IPS-18a (cell line): ENCODE data around the gene EHBP1L1.

Source experiments
- H3K27ac ChIP-seq: one replicate; pipeline ENCODE4 v1.5.1; 2013; ENCODE audit warnings: low read length
- H3K27me3 ChIP-seq: one replicate; pipeline ENCODE4 v1.6.1; 2013; ENCODE audit warnings: mild to moderate bottlenecking, low read length; ENCODE audit not compliant: control insufficient read depth, insufficient read depth
- H3K36me3 ChIP-seq: one replicate; pipeline ENCODE4 v1.6.1; 2013; ENCODE audit warnings: low read depth, low read length; ENCODE audit not compliant: control insufficient read depth
- H3K4me1 ChIP-seq: one replicate; pipeline ENCODE4 v1.6.1; 2013; ENCODE audit warnings: low read depth, low read length; ENCODE audit not compliant: control insufficient read depth
- H3K4me3 ChIP-seq: one replicate; pipeline ENCODE4 v1.5.1; 2013; ENCODE audit warnings: low read length
- H3K9ac ChIP-seq: one replicate; pipeline ENCODE4 v1.6.1; 2013; ENCODE audit warnings: mild to moderate bottlenecking, low read length, moderate library complexity
- H3K9me3 ChIP-seq: one replicate; pipeline ENCODE4 v1.6.1; 2013; ENCODE audit warnings: low read depth, low read length; ENCODE audit not compliant: control insufficient read depth

EHBP1L1 gene

GRCh38 chr11:65575568-65576231 is at the start of gene EHBP1L1:
TSS of gene EHBP1L1 (plus strand) at chr11:65576053. CDS start at chr11:65576303, 250 bp downstream.
- Histone ChIP-seq H3K27me3 (peaks cover 36% of the 10 kb centered on the region), H3K4me3 (peak within 1 kb of the TSS; percentile 53), H3K36me3 (no peaks in the 10 kb centered on the region), H3K27ac (no peak within 1 kb of the TSS), H3K4me1 (peaks cover 18% of the 10 kb centered on the region), H3K9ac (no peak within 1 kb of the TSS), H3K9me3 (no peaks in the 10 kb centered on the region)

DNA sequence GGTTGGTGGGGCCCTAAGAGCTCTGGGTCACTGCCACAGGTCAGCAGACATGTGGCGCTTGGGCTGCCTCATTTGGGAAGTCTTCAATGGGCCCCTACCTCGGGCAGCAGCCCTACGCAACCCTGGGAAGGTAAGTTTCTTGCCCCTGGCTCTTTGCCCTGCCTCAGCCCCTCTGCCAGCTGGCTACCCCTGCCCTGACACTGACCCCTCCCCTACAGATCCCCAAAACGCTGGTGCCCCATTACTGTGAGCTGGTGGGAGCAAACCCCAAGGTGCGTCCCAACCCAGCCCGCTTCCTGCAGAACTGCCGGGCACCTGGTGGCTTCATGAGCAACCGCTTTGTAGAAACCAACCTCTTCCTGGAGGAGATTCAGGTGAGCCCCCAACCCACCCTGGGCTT is 49.1 kb upstream of the EHBP1L1 start:
- no peaks in the 10 kb centered on the region for H3K9me3 ChIP-seq
- H3K4me1 ChIP-seq = peaks cover 5% of the 10 kb centered on the region
- no peak overlapping the region for H3K27ac ChIP-seq
- H3K9ac ChIP-seq = no peak overlapping the region
- peaks cover 19% of the 10 kb centered on the region for H3K36me3 ChIP-seq
- peaks cover 5% of the 10 kb centered on the region for H3K27me3 ChIP-seq
- H3K4me3 ChIP-seq = no peak overlapping the region

DNA sequence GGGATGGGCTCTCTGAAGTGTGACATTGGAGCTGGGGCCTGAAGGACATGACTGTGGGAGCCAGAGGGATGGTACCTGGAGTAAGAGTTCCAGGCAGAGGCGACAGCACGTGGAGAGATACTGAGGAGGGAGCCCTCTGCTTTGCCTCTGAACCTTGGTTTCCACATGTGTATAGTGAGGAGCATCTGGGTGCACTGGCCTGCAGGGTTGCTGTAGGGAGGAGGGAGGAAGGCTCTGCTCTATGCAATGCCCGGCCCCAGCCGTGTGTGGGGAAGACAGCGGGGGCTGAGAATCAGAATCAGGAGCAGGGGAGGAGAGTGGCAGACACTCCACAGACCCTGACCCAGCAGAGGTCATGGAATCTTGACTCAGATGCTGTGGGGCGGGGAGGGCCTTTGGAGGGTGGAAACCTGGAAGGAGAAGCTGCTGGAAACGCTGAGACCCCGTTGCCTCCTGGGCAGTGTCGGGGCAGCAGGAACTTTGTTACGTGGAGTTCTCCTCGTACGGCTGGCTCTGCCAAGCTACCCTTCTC is 47.0 kb upstream of the EHBP1L1 start:
- Histone ChIP-seq H3K4me3 (no peak overlapping the region), H3K27ac (no peak overlapping the region), H3K27me3 (peaks cover 5% of the 10 kb centered on the region), H3K9ac (no peak overlapping the region), H3K36me3 (peaks cover 20% of the 10 kb centered on the region), H3K4me1 (peaks cover 5% of the 10 kb centered on the region), H3K9me3 (no peaks in the 10 kb centered on the region)

DNA sequence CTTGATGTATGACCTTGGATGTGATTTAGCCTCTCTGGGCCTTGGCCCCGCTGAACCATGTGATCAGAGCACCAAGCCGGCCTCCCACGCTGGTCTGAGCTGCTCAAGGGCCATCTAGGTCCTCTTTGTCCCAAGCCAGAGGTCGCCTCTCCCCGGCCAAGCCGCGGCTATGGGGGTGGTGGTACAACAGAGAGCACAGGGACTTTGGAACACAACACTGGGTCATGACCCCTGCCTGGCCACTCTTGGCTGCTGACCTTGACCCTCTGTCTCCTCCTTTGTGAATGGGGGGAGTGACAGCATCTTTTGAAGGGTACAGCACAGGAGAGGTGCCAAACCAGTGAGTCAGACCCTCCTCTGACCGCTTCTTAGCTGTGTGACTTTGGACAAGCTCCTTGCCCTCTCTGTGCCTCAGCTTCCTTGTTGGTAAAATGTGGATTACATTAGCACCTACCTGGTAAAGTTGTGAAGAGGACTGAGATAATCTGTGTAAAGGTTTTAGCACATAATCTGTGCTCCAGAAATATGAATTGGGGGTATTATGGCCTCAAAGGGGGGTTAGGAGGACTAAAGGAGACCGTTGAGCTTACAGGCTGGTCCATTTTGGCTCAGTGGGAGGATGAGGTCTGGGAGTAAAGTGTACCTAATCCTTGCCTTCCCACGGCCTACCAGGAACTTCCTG is 46.2 kb upstream of the EHBP1L1 start:
- Histone ChIP-seq H3K27ac (no peak overlapping the region), H3K4me1 (peaks cover 5% of the 10 kb centered on the region), H3K9ac (no peak overlapping the region), H3K4me3 (no peak overlapping the region), H3K36me3 (peaks cover 20% of the 10 kb centered on the region), H3K27me3 (no peaks in the 10 kb centered on the region), H3K9me3 (no peaks in the 10 kb centered on the region)

- no peak overlapping the region for H3K27ac ChIP-seq
- H3K9me3 ChIP-seq = no peaks in the 10 kb centered on the region
- H3K36me3 ChIP-seq = peaks cover 20% of the 10 kb centered on the region
Observed at GRCh38 chr11:65530157-65530496, 45.7 kb upstream of the EHBP1L1 start.

GRCh38 chr11:65532388-65533064 is 43.3 kb upstream of the EHBP1L1 start:
- H3K27ac ChIP-seq = no peak overlapping the region
- peaks cover 5% of the 10 kb centered on the region for H3K27me3 ChIP-seq
- H3K36me3 ChIP-seq = peaks cover 24% of the 10 kb centered on the region
- H3K4me1 ChIP-seq = no peaks in the 10 kb centered on the region
- H3K9ac ChIP-seq = no peak overlapping the region
- H3K4me3 ChIP-seq = no peak overlapping the region
- H3K9me3 ChIP-seq = no peaks in the 10 kb centered on the region

More at GRCh38 chr11:65530157-65530496, 45.7 kb upstream of the EHBP1L1 start:
- Histone ChIP-seq H3K9ac (no peak overlapping the region), H3K27me3 (no peaks in the 10 kb centered on the region), H3K4me3 (no peak overlapping the region), H3K4me1 (peaks cover 5% of the 10 kb centered on the region)

- H3K4me1 ChIP-seq = no peaks in the 10 kb centered on the region
- H3K4me3 ChIP-seq = no peak overlapping the region
- no peaks in the 10 kb centered on the region for H3K9me3 ChIP-seq
- peaks cover 31% of the 10 kb centered on the region for H3K27me3 ChIP-seq
- H3K27ac ChIP-seq = no peak overlapping the region
- no peak overlapping the region for H3K9ac ChIP-seq
- H3K36me3 ChIP-seq = peaks cover 22% of the 10 kb centered on the region
Observed at GRCh38 chr11:65535102-65535501, 40.8 kb upstream of the EHBP1L1 start.

DNA sequence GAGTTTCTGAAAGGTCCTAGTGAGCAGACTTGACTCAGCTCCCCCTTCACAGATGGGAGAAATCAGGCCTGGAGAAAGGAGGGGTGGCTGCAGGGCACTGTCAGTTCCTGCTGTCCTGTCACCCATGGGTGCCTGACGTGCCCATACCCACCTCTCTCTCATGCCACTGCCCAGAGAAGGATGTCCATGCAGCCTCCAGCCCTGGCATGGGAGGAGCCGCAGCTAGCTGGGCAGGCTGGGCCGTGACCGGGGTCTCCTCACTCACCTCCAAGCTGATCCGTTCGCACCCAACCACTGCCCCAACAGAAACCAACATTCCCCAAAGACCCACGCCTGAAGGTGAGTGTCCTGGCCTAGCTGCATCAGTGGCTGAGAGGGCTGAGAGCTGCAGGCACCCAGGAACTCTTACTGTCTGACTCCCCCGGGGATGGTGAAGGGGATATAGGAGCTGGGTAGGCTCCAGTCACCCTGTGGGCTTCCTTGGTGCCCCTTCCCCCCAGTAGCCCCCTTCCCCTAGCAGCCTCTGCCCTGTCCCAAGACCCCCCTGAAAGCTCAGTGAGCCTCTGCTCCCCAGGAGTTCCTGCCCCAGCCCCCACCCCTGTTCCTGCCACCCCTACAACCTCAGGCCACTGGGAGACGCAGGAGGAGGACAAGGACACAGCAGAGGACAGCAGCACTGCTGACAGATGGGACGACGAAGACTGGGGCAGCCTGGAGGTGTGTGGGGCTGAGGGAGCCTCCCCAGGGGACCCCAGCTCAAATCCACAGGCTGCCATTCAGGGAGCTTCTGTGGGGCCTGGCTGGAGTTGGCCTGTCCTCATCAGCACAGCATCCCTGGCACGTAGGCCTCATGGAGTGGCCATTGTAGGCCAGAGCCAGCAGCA is 39.2 kb upstream of the EHBP1L1 start:
- no peak overlapping the region for H3K9ac ChIP-seq
- no peak overlapping the region for H3K4me3 ChIP-seq
- peaks cover 11% of the 10 kb centered on the region for H3K36me3 ChIP-seq
- no peaks in the 10 kb centered on the region for H3K4me1 ChIP-seq
- peaks cover 44% of the 10 kb centered on the region for H3K27me3 ChIP-seq
- no peak overlapping the region for H3K27ac ChIP-seq
- H3K9me3 ChIP-seq = no peaks in the 10 kb centered on the region

DNA sequence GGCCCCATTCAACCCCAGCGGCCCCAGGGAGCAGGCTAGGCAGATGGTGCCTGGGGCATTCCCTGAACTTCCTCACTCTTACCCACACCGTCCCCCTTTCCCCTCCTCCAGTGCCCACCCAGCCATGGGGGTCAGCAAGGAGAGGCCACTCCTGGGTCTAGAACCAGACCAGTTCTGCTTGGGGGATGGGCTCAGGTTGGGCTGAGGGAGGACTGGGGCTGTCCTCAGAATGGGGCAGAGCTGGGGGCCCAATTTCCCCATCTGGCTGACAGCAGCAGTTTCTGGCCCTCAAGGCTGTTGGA is 38.6 kb upstream of the EHBP1L1 start:
- no peak overlapping the region for H3K9ac ChIP-seq
- H3K4me3 ChIP-seq = no peak overlapping the region
- H3K4me1 ChIP-seq = no peaks in the 10 kb centered on the region
- H3K36me3 ChIP-seq = peaks cover 9% of the 10 kb centered on the region
- H3K27me3 ChIP-seq = peaks cover 44% of the 10 kb centered on the region
- no peaks in the 10 kb centered on the region for H3K9me3 ChIP-seq
- no peak overlapping the region for H3K27ac ChIP-seq

- no peaks in the 10 kb centered on the region for H3K9me3 ChIP-seq
- H3K27ac ChIP-seq = no peak overlapping the region
- H3K9ac ChIP-seq = no peak overlapping the region
Observed at GRCh38 chr11:65537620-65538231, 38.1 kb upstream of the EHBP1L1 start.

More at GRCh38 chr11:65537620-65538231, 38.1 kb upstream of the EHBP1L1 start:
- Histone ChIP-seq H3K36me3 (peaks cover 9% of the 10 kb centered on the region), H3K4me3 (no peak overlapping the region), H3K27me3 (peaks cover 44% of the 10 kb centered on the region), H3K4me1 (no peaks in the 10 kb centered on the region)
